Stimulated activated CD4-positive, alpha-beta T cell treated with anti-CD3 and anti-CD28 coated beads, Interleukin-15, amount 100 ng/mL, for 1 hour (primary cell): ENCODE measurements around the gene OTUD5.
"Not testable (repeated sequence)": the region's sequence is repeated elsewhere in the genome, so short reads cannot be mapped to it uniquely, and the experiment has no call there.

Experiments
- DNase-seq, 2 donors: peaks; one replicate each; pipeline ENCODE4 v3.0.0-alpha.2; 2020; ENCODE audit warnings: low read depth in 1 of 2, low spot score in 1 of 2

OTUD5 gene

GRCh38 chrX:48890934-48891401 lies 66.4 kb downstream of the OTUD5 start:
- no peak for DNase-seq

- no peak for DNase-seq
Observed at GRCh38 chrX:48890296-48890925, 67.0 kb downstream of the OTUD5 start.

GRCh38 chrX:48886586-48886985 lies 70.8 kb downstream of the OTUD5 start:
- DNase-seq: not testable (repeated sequence)

DNA sequence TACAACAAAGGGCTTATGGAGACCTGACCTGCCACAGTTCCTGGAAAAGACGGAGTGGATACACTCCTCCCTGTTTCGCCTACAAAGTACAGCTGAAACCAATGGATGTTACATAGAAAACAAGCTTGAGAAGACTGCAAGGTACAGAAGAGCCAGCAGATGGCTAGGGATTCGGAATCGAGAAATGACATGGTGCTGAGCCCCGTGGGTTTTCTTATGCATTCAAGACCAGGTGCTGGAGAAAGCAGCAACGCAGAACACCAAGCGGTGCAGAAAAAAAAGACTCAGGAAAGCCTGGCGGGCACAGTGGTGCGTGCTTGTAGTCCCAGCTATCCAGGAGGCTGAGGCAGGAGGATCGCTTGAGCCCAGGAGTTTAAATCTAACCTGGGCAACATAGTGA lies 73.7 kb downstream of the OTUD5 start:
- no peak for DNase-seq

- not testable (repeated sequence) for DNase-seq
Observed at GRCh38 chrX:48876944-48877343, 80.5 kb downstream of the OTUD5 start.
